ENCODE measurements around the gene MPPE1. TPM values are rescaled to one million over a fixed set of nuclear protein-coding genes. Genes with fewer than 3 reads are reported as not detected.

The MPPE1 gene
- total and polyA plus RNA-seq, 9 of the 15 experiments (the other 6 are each of a cell fraction or from before 2014, with no cell fraction given), result 10.7 to 19.5 (median 13.3) TPM

GRCh38 chr18:11851146-11851805 is 56.8 kb downstream of the MPPE1 start, which contains the start of gene CHMP1B (continued):
- TF ChIP-seq RBBP5 (IDR thresholded peaks at IDR 0.05; ENCODE audit: borderline replicate concordance, insufficient read depth, low read length, poor library complexity, severe bottlenecking) (peak; percentile 85), SMAD3 (CRISPR knock-in tag; conservative IDR thresholded peaks at IDR 0.05) (no peak), SMARCA5 (IDR thresholded peaks at IDR 0.05) (no peak), CTCFL (IDR thresholded peaks at IDR 0.05; ENCODE audit: borderline replicate concordance, insufficient read depth, low read depth, low read length, poor library complexity, severe bottlenecking) (no peak), GATAD2B (IDR thresholded peaks at IDR 0.05; ENCODE audit: borderline replicate concordance) (peak; percentile 51; the same call in 1 of the 2 replicates), KLF6 (CRISPR knock-in tag; IDR thresholded peaks at IDR 0.05; ENCODE audit: borderline replicate concordance) (no peak), ELF2 (CRISPR knock-in tag; IDR thresholded peaks at IDR 0.05) (peak; percentile 99), ZNF583 (CRISPR knock-in tag; IDR thresholded peaks at IDR 0.05) (0 out of 2 replicates have a peak, but pooled peaks have one; percentile 43), RBM34 (IDR thresholded peaks at IDR 0.05; ENCODE audit: borderline replicate concordance, insufficient read depth, low read length) (no peak), DNMT1 (IDR thresholded peaks at IDR 0.05) (no peak), TEAD1 (CRISPR knock-in tag; IDR thresholded peaks at IDR 0.05) (0 out of 4 replicates have a peak, but pooled peaks of 1 of the 2 experiments have one; percentile 8), ZNF197 (CRISPR knock-in tag; IDR thresholded peaks at IDR 0.05; ENCODE audit: low read depth) (no peak), ZNF175 (CRISPR knock-in tag; IDR thresholded peaks at IDR 0.05; ENCODE audit: low read depth) (no peak), TCF7L2 (IDR thresholded peaks at IDR 0.05; ENCODE audit: low read depth, low read length) (0 out of 2 replicates have a peak, but pooled peaks have one; percentile 22), PHF20 (IDR thresholded peaks at IDR 0.05; ENCODE audit: partially characterized antibody) (peak; percentile 95), ELF4 (CRISPR knock-in tag; IDR thresholded peaks at IDR 0.05) (peak; percentile 94), NR2F6 (CRISPR knock-in tag; IDR thresholded peaks at IDR 0.05) (no peak), MLLT1 (IDR thresholded peaks at IDR 0.05) (peak in 1 of 2 experiments; percentile 49; a peak in 1 of 4 replicates), ZBTB5 (IDR thresholded peaks at IDR 0.05) (no peak), ZNF512 (tag; IDR thresholded peaks at IDR 0.05) (no peak), MTA1 (IDR thresholded peaks at IDR 0.05; ENCODE audit: borderline replicate concordance) (peak; percentile 99), LARP7 (IDR thresholded peaks at IDR 0.05) (no peak), ZNF133 (CRISPR knock-in tag; IDR thresholded peaks at IDR 0.05) (no peak)
